ENCODE results near the gene PLCD3. TPM values are rescaled to one million over a fixed set of nuclear protein-coding genes. Genes with fewer than 3 reads are reported as not detected.
A peak's percentile ranks its signal among the peaks of the same experiment; 100 is the strongest.

PLCD3 gene
- total RNA-seq, 1 experiment from 2014 or later: 130 TPM

DNA sequence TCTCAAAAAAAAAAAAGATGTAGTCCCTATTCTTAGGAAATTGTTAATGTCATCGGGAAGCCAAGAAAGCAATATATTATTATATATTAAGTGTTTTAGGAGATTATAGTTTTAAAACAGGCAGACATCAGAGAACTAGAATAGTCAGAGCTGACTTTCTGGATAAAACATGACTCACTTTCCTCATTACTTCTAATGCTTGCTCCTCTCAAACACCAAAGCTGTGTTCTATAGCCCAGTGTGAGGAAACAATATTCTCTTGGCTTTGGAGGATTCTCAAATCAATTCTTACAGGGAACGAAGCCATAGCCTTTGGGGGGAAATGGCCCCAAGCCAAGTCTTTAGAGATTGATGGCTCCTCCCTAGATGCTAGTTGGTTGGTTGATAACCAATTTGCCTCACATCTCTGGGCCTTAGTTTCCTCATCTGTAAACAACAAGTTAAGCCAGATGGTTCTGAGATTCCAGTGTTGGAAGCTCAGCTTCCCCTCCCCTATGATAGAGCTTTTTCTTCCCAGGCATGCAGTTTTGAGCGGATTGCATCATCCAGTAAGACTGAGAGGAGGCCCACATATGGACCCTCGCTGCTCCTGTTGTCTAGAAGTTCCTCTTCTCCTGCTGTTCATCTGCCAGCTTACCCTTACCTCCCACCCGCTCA, 58.8 kb downstream of the PLCD3 start:
- DNase-seq (ENCODE audit: low spot score): no peak

DNA sequence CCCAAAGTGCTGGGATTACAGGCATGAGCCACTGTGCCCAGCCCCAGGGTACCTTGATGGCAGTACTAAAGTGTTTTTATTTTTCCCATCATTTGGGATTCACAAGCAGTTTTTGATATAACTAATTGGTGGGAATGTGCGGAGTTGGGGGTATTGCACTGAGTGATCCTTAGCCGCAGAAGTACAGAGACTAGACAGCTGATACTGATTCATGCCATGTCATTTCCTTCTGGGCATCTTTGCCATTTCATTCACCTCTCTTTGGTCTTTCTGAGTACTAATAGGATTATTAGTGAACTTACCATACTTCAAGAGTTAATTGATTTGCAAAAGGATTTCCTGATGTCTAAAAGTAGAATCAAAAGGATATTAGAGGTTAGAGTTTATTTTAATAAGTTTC, 61.5 kb downstream of the PLCD3 start:
- no peak for DNase-seq (ENCODE audit: low spot score)

DNA sequence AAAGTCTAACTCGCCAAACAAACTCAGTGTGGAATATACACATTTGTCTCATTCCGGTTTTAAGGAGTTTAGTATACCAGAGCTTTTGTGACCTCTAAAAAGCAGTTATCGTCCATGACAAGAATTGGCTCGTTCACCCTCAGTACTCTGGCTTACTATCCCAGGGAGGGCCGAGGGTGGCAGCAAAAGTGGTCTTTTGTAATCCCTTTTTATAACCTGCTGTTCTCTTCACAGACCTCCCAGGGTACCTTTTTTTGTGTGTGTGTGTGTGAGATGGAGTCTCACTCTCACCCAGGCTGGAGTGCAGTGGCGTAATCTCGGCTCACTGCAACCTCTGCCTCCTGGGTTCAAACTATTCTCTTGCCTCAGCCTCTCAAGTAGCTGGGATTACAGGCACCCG, 62.3 kb downstream of the PLCD3 start:
- DNase-seq (ENCODE audit: low spot score): no peak

DNA sequence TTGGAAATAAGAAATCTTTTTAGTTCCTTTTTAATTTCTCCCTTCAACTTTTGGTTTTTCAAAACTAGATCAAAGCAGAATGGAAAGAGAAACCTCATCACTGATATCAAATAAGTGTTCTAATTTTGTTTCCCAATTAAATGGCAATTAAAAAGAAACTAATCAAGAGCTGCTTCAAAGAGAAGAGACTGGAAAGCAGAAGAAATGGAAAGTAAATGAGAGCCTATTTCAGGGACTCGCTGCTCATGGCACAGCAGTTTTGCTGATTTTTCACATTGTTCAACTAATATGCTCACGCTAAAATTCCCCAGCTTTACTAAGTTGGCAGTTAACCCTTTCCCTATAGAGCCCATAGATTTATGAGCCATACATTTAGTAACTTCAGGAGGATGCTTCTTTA, 64.7 kb downstream of the PLCD3 start:
- no peak for DNase-seq (ENCODE audit: low spot score)

DNA sequence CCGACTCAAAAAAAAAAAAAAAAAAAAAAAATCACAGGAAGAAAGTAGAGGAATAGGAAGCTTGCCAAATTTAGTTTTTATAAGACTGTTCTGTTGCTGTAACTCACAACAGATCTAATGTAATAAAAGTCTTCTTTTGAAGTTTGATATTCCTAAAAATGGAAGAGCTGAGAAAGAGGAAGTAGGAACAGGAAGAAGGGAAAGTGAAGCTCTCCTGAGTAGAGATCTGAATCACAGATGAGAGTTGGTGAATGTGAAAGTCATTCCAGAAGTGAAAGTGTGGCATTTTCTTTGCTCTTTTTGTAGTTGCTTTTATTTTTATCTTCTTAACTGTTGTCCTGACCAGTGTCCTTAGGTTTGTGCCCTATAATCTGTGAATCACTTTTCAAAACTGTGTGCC, 69.1 kb downstream of the PLCD3 start:
- DNase-seq (ENCODE audit: low spot score): no peak

DNA sequence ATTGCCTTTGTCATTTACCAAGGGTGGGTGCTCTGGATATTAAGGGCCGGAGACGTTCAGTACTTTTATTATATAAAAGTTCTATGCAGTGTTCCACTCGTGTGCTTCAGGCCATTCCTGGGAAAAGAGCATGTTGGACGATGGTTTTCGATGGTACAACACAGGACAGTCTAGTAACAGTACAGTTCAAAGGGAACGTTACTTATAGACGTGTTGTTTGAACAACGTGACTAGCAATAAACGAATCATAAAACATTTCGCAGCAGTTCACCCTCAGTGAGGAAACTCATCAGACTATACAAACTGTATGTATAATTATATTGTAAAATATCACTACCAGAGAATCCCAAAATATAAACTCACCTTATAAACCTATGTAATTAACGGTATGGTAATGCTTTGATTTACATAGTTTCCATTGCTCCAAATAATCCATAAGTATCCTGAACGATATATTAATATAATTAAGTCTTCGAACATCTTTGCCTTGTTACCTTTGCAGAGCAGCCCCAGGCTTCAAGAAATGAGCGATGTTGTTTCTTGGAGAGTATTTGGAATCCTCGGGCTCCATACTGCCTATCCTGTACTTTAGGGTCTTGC, 70.6 kb downstream of the PLCD3 start:
- no peak for DNase-seq (ENCODE audit: low spot score)

DNA sequence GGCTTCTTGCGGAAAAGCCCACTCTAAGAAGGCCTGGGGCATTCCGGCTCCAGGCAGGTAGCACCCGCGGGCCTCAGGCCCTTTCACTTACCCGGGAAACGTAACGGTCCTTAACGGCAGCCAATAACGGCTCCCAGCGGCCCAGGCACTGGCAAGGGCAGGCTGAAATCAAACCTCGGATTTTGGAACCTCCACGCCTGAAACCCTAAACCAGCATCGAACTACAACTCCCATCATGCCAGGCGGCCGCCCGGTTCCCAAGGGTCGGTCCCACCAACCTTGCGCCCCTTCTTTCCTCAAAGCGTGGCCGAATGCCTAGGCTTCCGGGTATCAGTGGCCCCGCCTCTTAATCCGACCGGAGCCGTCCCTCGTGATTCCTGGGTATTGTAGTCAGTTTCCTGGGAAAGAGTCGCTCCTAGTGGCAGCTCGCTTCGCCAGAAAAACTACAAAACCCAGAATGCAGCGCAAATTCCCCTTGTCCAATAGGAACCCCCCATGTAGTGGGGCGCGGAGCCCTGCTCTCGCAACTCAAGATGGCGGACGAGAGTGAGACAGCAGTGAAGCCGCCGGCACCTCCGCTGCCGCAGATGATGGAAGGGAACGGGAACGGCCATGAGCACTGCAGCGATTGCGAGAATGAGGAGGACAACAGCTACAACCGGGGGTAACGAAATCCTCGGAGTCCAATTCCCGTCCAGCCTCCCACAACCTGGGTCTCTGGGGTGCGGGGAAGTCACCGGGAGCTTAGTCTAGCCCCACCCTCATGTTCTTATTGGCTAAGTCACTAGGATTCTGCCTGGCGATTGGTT, 71.3 kb downstream of the PLCD3 start, which contains the start of gene NMT1:
TSS of gene NMT1 (plus strand) at position 521 of the 809 bp plus-strand sequence. CDS start at position 534, 13 bp downstream.
- peak; percentile 100 for DNase-seq (ENCODE audit: low spot score)

DNA sequence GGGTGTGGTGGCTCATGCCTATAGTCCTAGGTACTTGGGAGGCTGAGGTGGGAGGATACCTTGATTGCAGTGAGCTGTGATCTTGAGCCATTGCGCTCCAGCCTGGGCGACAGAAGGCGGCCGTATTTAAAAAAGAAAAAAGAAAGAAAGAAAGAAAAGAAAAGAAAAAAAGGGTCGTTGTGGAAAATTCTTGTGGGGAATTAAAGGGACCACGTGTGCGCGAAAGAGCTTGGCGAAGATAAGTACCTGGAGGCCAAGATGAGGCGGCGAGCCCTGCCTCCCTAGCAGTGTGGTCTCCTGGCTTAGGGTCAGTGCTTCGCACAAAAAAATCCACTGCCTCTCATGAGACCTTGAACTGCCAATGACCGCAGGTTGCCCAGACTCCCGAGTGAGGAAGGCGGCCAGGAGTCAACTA, 71.9 kb downstream of the PLCD3 start:
- DNase-seq (ENCODE audit: low spot score): no peak

Small RNA genes within 50 kb of the gene (small RNA-seq; reads per million reads assigned to genes)
- gene MIR6784 (not detected), gene RF00019 (not detected)

Other genes with a start within 250 kb of the PLCD3 start
- gene EFTUD2, start 233.1 kb downstream of the PLCD3 start, total RNA-seq (2014; rRNA removed; shearing (Covaris generic)): 142 and 143 TPM in 2 replicates
- 0.29 and 0.46 TPM in 2 replicates for gene GFAP, start 217.0 kb downstream of the PLCD3 start, total RNA-seq (2014; rRNA removed; shearing (Covaris generic))
- 12.2 and 14.8 TPM in 2 replicates for gene KIF18B, start 184.7 kb downstream of the PLCD3 start, total RNA-seq (2014; rRNA removed; shearing (Covaris generic))
- 0.05 TPM in 1 of 2 replicates, not detected in the other for gene C1QL1, start 164.2 kb downstream of the PLCD3 start, total RNA-seq (2014; rRNA removed; shearing (Covaris generic))
- 44.9 and 49.8 TPM in 2 replicates for gene DCAKD, start 80.9 kb downstream of the PLCD3 start, total RNA-seq (2014; rRNA removed; shearing (Covaris generic))
- 59.2 and 77.1 TPM in 2 replicates for gene NMT1, start 71.2 kb downstream of the PLCD3 start, total RNA-seq (2014; rRNA removed; shearing (Covaris generic))
- gene ACBD4, start 3.2 kb upstream of the PLCD3 start, total RNA-seq (2014; rRNA removed; shearing (Covaris generic)): 12.0 and 12.3 TPM in 2 replicates
- 9.4 and 9.6 TPM in 2 replicates for gene HEXIM1, start 16.0 kb upstream of the PLCD3 start, total RNA-seq (2014; rRNA removed; shearing (Covaris generic))
- gene HEXIM2, start 29.4 kb upstream of the PLCD3 start, total RNA-seq (2014; rRNA removed; shearing (Covaris generic)): 9.0 and 9.5 TPM in 2 replicates
- gene FMNL1, start 89.4 kb upstream of the PLCD3 start, total RNA-seq (2014; rRNA removed; shearing (Covaris generic)): 0.03 TPM in 1 of 2 replicates, not detected in the other
- not detected in 2 replicates for gene SPATA32, start 129.6 kb upstream of the PLCD3 start, total RNA-seq (2014; rRNA removed; shearing (Covaris generic))
- gene MAP3K14, start 184.5 kb upstream of the PLCD3 start, total RNA-seq (2014; rRNA removed; shearing (Covaris generic)): 5.9 and 6.2 TPM in 2 replicates